ENCODE results near the gene SPINK14.

SPINK14 gene

GRCh38 chr5:148168246-148168645, at the start of gene SPINK14:
SPINK14 (plus strand) TSS chr5:148168546; CDS start chr5:148169733, 1,187 bp downstream.
- no peaks in the 10 kb centered on the region for H3K36me3 ChIP-seq (ENCODE audit: control insufficient read depth in 2 of 2, insufficient read depth in 2 of 2, low read length in 2 of 2)
- no peaks in the 10 kb centered on the region for H3K4me1 ChIP-seq (ENCODE audit: control insufficient read depth, insufficient read depth, low read length)
- no peak within 1 kb of the TSS for H3K9ac ChIP-seq (ENCODE audit: low read length in 2 of 2)
- H3K27me3 ChIP-seq (ENCODE audit: control insufficient read depth in 1 of 2, insufficient read depth in 2 of 2, low read length in 2 of 2), result no peaks in the 10 kb centered on the region
- H3K4me3 ChIP-seq (ENCODE audit: low read length in 2 of 2), result no peak within 1 kb of the TSS
- no peak within 1 kb of the TSS for H3K27ac ChIP-seq (ENCODE audit: low read length)
- no peaks in the 10 kb centered on the region for H3K9me3 ChIP-seq (ENCODE audit: control insufficient read depth in 2 of 2, low read length in 2 of 2)

GRCh38 chr5:148120317-148120716, 48.0 kb upstream of the SPINK14 start:
- Histone ChIP-seq H3K9me3 (ENCODE audit: control insufficient read depth in 2 of 2, low read length in 2 of 2) (no peaks in the 10 kb centered on the region), H3K36me3 (ENCODE audit: control insufficient read depth in 2 of 2, insufficient read depth in 2 of 2, low read length in 2 of 2) (no peaks in the 10 kb centered on the region), H3K27me3 (ENCODE audit: control insufficient read depth in 1 of 2, insufficient read depth in 2 of 2, low read length in 2 of 2) (no peaks in the 10 kb centered on the region), H3K4me3 (ENCODE audit: low read length in 2 of 2) (no peak overlapping the region), H3K9ac (ENCODE audit: low read length in 2 of 2) (no peak overlapping the region), H3K4me1 (ENCODE audit: control insufficient read depth, insufficient read depth, low read length) (no peaks in the 10 kb centered on the region), H3K27ac (ENCODE audit: low read length) (no peak overlapping the region)

- no peaks in the 10 kb centered on the region for H3K4me1 ChIP-seq (ENCODE audit: control insufficient read depth, insufficient read depth, low read length)
- no peaks in the 10 kb centered on the region for H3K27me3 ChIP-seq (ENCODE audit: control insufficient read depth in 1 of 2, insufficient read depth in 2 of 2, low read length in 2 of 2)
- no peaks in the 10 kb centered on the region for H3K9me3 ChIP-seq (ENCODE audit: control insufficient read depth in 2 of 2, low read length in 2 of 2)
- no peak overlapping the region for H3K9ac ChIP-seq (ENCODE audit: low read length in 2 of 2)
- H3K27ac ChIP-seq (ENCODE audit: low read length), result no peak overlapping the region
- no peaks in the 10 kb centered on the region for H3K36me3 ChIP-seq (ENCODE audit: control insufficient read depth in 2 of 2, insufficient read depth in 2 of 2, low read length in 2 of 2)
- no peak overlapping the region for H3K4me3 ChIP-seq (ENCODE audit: low read length in 2 of 2)
Observed at GRCh38 chr5:148125641-148126040, 42.7 kb upstream of the SPINK14 start.

- Histone ChIP-seq H3K36me3 (ENCODE audit: control insufficient read depth in 2 of 2, insufficient read depth in 2 of 2, low read length in 2 of 2) (no peaks in the 10 kb centered on the region), H3K9ac (ENCODE audit: low read length in 2 of 2) (no peak overlapping the region), H3K27ac (ENCODE audit: low read length) (no peak overlapping the region), H3K4me3 (ENCODE audit: low read length in 2 of 2) (no peak overlapping the region), H3K27me3 (ENCODE audit: control insufficient read depth in 1 of 2, insufficient read depth in 2 of 2, low read length in 2 of 2) (no peaks in the 10 kb centered on the region), H3K4me1 (ENCODE audit: control insufficient read depth, insufficient read depth, low read length) (no peaks in the 10 kb centered on the region), H3K9me3 (ENCODE audit: control insufficient read depth in 2 of 2, low read length in 2 of 2) (no peaks in the 10 kb centered on the region)
Observed at GRCh38 chr5:148135091-148136048, 33.0 kb upstream of the SPINK14 start.

- H3K4me3 ChIP-seq (ENCODE audit: low read length in 2 of 2), result no peak overlapping the region
- no peaks in the 10 kb centered on the region for H3K27me3 ChIP-seq (ENCODE audit: control insufficient read depth in 1 of 2, insufficient read depth in 2 of 2, low read length in 2 of 2)
- H3K9me3 ChIP-seq (ENCODE audit: control insufficient read depth in 2 of 2, low read length in 2 of 2), result no peaks in the 10 kb centered on the region
- H3K27ac ChIP-seq (ENCODE audit: low read length), result no peak overlapping the region
- no peaks in the 10 kb centered on the region for H3K4me1 ChIP-seq (ENCODE audit: control insufficient read depth, insufficient read depth, low read length)
- no peaks in the 10 kb centered on the region for H3K36me3 ChIP-seq (ENCODE audit: control insufficient read depth in 2 of 2, insufficient read depth in 2 of 2, low read length in 2 of 2)
- no peak overlapping the region for H3K9ac ChIP-seq (ENCODE audit: low read length in 2 of 2)
Observed at GRCh38 chr5:148140846-148141245, 27.5 kb upstream of the SPINK14 start.

- no peak overlapping the region for H3K9ac ChIP-seq (ENCODE audit: low read length in 2 of 2)
- no peak overlapping the region for H3K4me3 ChIP-seq (ENCODE audit: low read length in 2 of 2)
- H3K27ac ChIP-seq (ENCODE audit: low read length), result no peak overlapping the region
- no peaks in the 10 kb centered on the region for H3K4me1 ChIP-seq (ENCODE audit: control insufficient read depth, insufficient read depth, low read length)
- H3K36me3 ChIP-seq (ENCODE audit: control insufficient read depth in 2 of 2, insufficient read depth in 2 of 2, low read length in 2 of 2), result no peaks in the 10 kb centered on the region
- no peaks in the 10 kb centered on the region for H3K9me3 ChIP-seq (ENCODE audit: control insufficient read depth in 2 of 2, low read length in 2 of 2)
- no peaks in the 10 kb centered on the region for H3K27me3 ChIP-seq (ENCODE audit: control insufficient read depth in 1 of 2, insufficient read depth in 2 of 2, low read length in 2 of 2)
Observed at GRCh38 chr5:148141645-148142044, 26.7 kb upstream of the SPINK14 start.

GRCh38 chr5:148145916-148146315, 22.4 kb upstream of the SPINK14 start:
- no peaks in the 10 kb centered on the region for H3K4me1 ChIP-seq (ENCODE audit: control insufficient read depth, insufficient read depth, low read length)
- H3K9ac ChIP-seq (ENCODE audit: low read length in 2 of 2), result no peak overlapping the region
- H3K36me3 ChIP-seq (ENCODE audit: control insufficient read depth in 2 of 2, insufficient read depth in 2 of 2, low read length in 2 of 2), result no peaks in the 10 kb centered on the region
- no peak overlapping the region for H3K27ac ChIP-seq (ENCODE audit: low read length)
- no peaks in the 10 kb centered on the region for H3K9me3 ChIP-seq (ENCODE audit: control insufficient read depth in 2 of 2, low read length in 2 of 2)
- no peaks in the 10 kb centered on the region for H3K27me3 ChIP-seq (ENCODE audit: control insufficient read depth in 1 of 2, insufficient read depth in 2 of 2, low read length in 2 of 2)
- no peak overlapping the region for H3K4me3 ChIP-seq (ENCODE audit: low read length in 2 of 2)

- H3K9ac ChIP-seq (ENCODE audit: low read length in 2 of 2), result no peak overlapping the region
- H3K27ac ChIP-seq (ENCODE audit: low read length), result no peak overlapping the region
- no peaks in the 10 kb centered on the region for H3K27me3 ChIP-seq (ENCODE audit: control insufficient read depth in 1 of 2, insufficient read depth in 2 of 2, low read length in 2 of 2)
Observed at GRCh38 chr5:148146487-148146886, 21.9 kb upstream of the SPINK14 start.

GRCh38 chr5:148147415-148147814, 20.9 kb upstream of the SPINK14 start:
- Histone ChIP-seq H3K9ac (ENCODE audit: low read length in 2 of 2) (no peak overlapping the region), H3K9me3 (ENCODE audit: control insufficient read depth in 2 of 2, low read length in 2 of 2) (no peaks in the 10 kb centered on the region), H3K36me3 (ENCODE audit: control insufficient read depth in 2 of 2, insufficient read depth in 2 of 2, low read length in 2 of 2) (no peaks in the 10 kb centered on the region), H3K4me3 (ENCODE audit: low read length in 2 of 2) (no peak overlapping the region), H3K27ac (ENCODE audit: low read length) (no peak overlapping the region), H3K27me3 (ENCODE audit: control insufficient read depth in 1 of 2, insufficient read depth in 2 of 2, low read length in 2 of 2) (no peaks in the 10 kb centered on the region), H3K4me1 (ENCODE audit: control insufficient read depth, insufficient read depth, low read length) (no peaks in the 10 kb centered on the region)

More at GRCh38 chr5:148146487-148146886, 21.9 kb upstream of the SPINK14 start:
- H3K36me3 ChIP-seq (ENCODE audit: control insufficient read depth in 2 of 2, insufficient read depth in 2 of 2, low read length in 2 of 2), result no peaks in the 10 kb centered on the region
- H3K4me1 ChIP-seq (ENCODE audit: control insufficient read depth, insufficient read depth, low read length), result no peaks in the 10 kb centered on the region
- H3K9me3 ChIP-seq (ENCODE audit: control insufficient read depth in 2 of 2, low read length in 2 of 2), result no peaks in the 10 kb centered on the region
- no peak overlapping the region for H3K4me3 ChIP-seq (ENCODE audit: low read length in 2 of 2)

- H3K4me1 ChIP-seq (ENCODE audit: control insufficient read depth, insufficient read depth, low read length), result no peaks in the 10 kb centered on the region
- no peak overlapping the region for H3K27ac ChIP-seq (ENCODE audit: low read length)
- peaks cover 0 to 2% of the 10 kb centered on the region in 2 donors for H3K9me3 ChIP-seq (ENCODE audit: control insufficient read depth in 2 of 2, low read length in 2 of 2)
- no peaks in the 10 kb centered on the region for H3K36me3 ChIP-seq (ENCODE audit: control insufficient read depth in 2 of 2, insufficient read depth in 2 of 2, low read length in 2 of 2)
- H3K27me3 ChIP-seq (ENCODE audit: control insufficient read depth in 1 of 2, insufficient read depth in 2 of 2, low read length in 2 of 2), result no peaks in the 10 kb centered on the region
- H3K9ac ChIP-seq (ENCODE audit: low read length in 2 of 2), result no peak overlapping the region
- H3K4me3 ChIP-seq (ENCODE audit: low read length in 2 of 2), result no peak overlapping the region
Observed at GRCh38 chr5:148151872-148152271, 16.5 kb upstream of the SPINK14 start.

- Histone ChIP-seq H3K9ac (ENCODE audit: low read length in 2 of 2) (no peak overlapping the region), H3K36me3 (ENCODE audit: control insufficient read depth in 2 of 2, insufficient read depth in 2 of 2, low read length in 2 of 2) (no peaks in the 10 kb centered on the region), H3K4me1 (ENCODE audit: control insufficient read depth, insufficient read depth, low read length) (no peaks in the 10 kb centered on the region), H3K27me3 (ENCODE audit: control insufficient read depth in 1 of 2, insufficient read depth in 2 of 2, low read length in 2 of 2) (no peaks in the 10 kb centered on the region), H3K27ac (ENCODE audit: low read length) (no peak overlapping the region), H3K9me3 (ENCODE audit: control insufficient read depth in 2 of 2, low read length in 2 of 2) (peaks cover 0 to 3% of the 10 kb centered on the region in 2 donors), H3K4me3 (ENCODE audit: low read length in 2 of 2) (no peak overlapping the region)
Observed at GRCh38 chr5:148152781-148153180, 15.6 kb upstream of the SPINK14 start.
